ENCODE measurements around the gene TMEM138.

DNA sequence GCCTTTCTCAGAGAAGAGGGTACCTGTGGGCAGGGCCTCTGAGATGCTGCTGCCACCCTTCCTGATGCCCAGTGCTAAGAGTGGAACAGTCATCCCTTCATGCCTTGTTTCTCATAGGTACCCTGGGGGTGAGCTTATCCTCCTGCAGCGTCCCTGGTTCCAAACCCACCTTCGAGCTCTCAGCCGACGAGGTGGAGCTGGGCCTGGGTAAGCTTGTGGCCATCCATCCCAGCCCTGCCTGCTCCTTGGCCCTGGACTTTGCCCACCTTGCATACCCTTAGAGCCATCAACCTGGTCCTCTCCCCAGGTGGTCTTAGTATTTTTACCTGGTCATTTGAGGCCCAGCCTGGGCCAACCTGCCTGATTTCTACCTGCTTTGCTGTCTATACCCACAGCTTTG is 20.5 kb upstream of the TMEM138 start:
- TF ChIP-seq CTCF (conservative IDR thresholded peaks at IDR 0.05; ENCODE audit: low read depth, low read length) (no peak), POLR2A (IDR thresholded peaks at IDR 0.05; ENCODE audit: low read depth, low read length) (no peak)

All from IMR-90 (cell line).